Memory B cell (primary cell): ENCODE data around the gene CPHXL.

Source experiments
- ATAC-seq: fragments of 150-1000 bp; cut with Tn5 transposase; 2 replicates; pipeline ENCODE4 v1.10.0; 2021; ENCODE audit warnings: low read depth, mild to moderate bottlenecking, moderate library complexity
- DNase-seq, 2 donors: peaks; one replicate each; pipeline ENCODE4 v3.0.0; 2022; ENCODE audit warnings: low spot score in 2 of 2
- H3K27ac Mint-ChIP-seq: one replicate; pipeline ENCODE4 v1.8.0; 2022; ENCODE audit warnings: mild to moderate bottlenecking, moderate library complexity, mixed read lengths
- H3K27me3 Mint-ChIP-seq: one replicate; pipeline ENCODE4 v1.8.0; 2022; ENCODE audit warnings: mixed read lengths
- H3K36me3 Mint-ChIP-seq: one replicate; pipeline ENCODE4 v1.8.0; 2022; ENCODE audit warnings: mild to moderate bottlenecking, mixed read lengths
- H3K4me1 Mint-ChIP-seq: one replicate; pipeline ENCODE4 v1.8.0; 2022; ENCODE audit warnings: mixed read lengths
- H3K4me3 Mint-ChIP-seq: one replicate; pipeline ENCODE4 v1.8.0; 2022; ENCODE audit warnings: mild to moderate bottlenecking, moderate library complexity, mixed read lengths
- H3K9me3 Mint-ChIP-seq: one replicate; pipeline ENCODE4 v1.8.0; 2022; ENCODE audit warnings: mixed read lengths

Gene CPHXL

GRCh38 chr16:75679366-75679765 is 46.9 kb downstream of the CPHXL start:
- DNase-seq (no peak), ATAC-seq (no peak)
- Mint-ChIP-seq H3K36me3 (peaks cover 17% of the 10 kb centered on the region), H3K27ac (no peak overlapping the region), H3K9me3 (peaks cover 5% of the 10 kb centered on the region), H3K4me1 (no peaks in the 10 kb centered on the region), H3K4me3 (no peak overlapping the region), H3K27me3 (no peaks in the 10 kb centered on the region)

- Mint-ChIP-seq H3K27me3 (no peaks in the 10 kb centered on the region), H3K27ac (no peak within 1 kb of the TSS), H3K4me1 (no peaks in the 10 kb centered on the region), H3K36me3 (peaks cover 5% of the 10 kb centered on the region), H3K9me3 (no peaks in the 10 kb centered on the region), H3K4me3 (no peak within 1 kb of the TSS)
- ATAC-seq (no peak), DNase-seq (no peak)
Observed at GRCh38 chr16:75676909-75677308, 49.4 kb downstream of the CPHXL start, which contains the start of gene CPHXL2. CPHXL2 (minus strand) TSS chr16:75677009; CDS start chr16:75676999, 10 bp downstream.

GRCh38 chr16:75667503-75667902 is 58.8 kb downstream of the CPHXL start:
- no peak overlapping the region for H3K4me3 Mint-ChIP-seq
- no peak overlapping the region for H3K27ac Mint-ChIP-seq
- no peak for DNase-seq

More at GRCh38 chr16:75667503-75667902, 58.8 kb downstream of the CPHXL start:
- Mint-ChIP-seq H3K9me3 (no peaks in the 10 kb centered on the region), H3K4me1 (no peaks in the 10 kb centered on the region), H3K27me3 (no peaks in the 10 kb centered on the region), H3K36me3 (peaks cover 2% of the 10 kb centered on the region)
- no peak for ATAC-seq
